GM18909 (cell line): Measurements from ENCODE around the gene NARS2.
"Not testable (repeated sequence)": the region's sequence is repeated elsewhere in the genome, so short reads cannot be mapped to it uniquely, and the experiment has no call there.

Experiments
- ATAC-seq: cut with Tn5 transposase; IDR thresholded peaks from one replicate; pipeline ENCODE4 v1.9.1; 2021; ENCODE audit warnings: mild to moderate bottlenecking; ENCODE audit not compliant: unreplicated experiment, poor library complexity

The NARS2 gene

DNA sequence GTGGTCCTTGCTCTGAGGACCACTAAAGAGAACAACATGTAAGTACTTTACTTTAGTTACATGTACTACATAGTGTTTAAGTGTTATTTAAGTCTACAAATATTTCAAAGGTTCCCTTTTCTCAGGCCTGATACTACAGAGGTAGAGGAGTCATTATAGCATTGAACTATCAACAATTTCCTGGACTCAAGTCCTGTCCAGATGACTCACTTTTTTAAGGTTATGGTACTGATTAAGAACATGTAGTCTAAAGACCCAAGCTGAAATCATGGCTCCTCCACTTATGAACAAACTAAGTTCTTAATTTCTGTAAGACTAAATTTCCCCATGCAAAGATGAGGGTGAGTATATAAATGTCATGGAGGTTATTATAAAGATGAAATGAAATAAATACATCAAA is 74.7 kb downstream of the NARS2 start:
- ATAC-seq = no peak

DNA sequence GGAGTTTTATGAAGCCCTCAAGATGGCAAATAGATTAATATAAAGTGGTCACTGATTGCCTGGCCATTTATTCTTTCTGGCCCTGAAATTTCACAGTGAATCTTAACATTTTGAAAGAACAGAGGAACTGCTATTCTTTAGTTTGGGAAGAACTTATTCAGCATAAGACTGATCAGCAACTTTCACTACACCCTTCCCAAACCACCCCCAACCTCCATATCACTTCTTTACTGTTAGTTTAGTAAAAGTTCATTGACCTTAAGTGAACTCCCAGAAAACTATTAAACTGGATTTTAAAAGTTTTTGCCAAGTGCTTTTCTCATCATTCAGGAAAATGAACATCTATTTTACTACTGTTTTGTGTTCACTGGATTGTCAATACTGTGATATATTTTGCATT is 77.4 kb downstream of the NARS2 start:
- ATAC-seq = no peak

DNA sequence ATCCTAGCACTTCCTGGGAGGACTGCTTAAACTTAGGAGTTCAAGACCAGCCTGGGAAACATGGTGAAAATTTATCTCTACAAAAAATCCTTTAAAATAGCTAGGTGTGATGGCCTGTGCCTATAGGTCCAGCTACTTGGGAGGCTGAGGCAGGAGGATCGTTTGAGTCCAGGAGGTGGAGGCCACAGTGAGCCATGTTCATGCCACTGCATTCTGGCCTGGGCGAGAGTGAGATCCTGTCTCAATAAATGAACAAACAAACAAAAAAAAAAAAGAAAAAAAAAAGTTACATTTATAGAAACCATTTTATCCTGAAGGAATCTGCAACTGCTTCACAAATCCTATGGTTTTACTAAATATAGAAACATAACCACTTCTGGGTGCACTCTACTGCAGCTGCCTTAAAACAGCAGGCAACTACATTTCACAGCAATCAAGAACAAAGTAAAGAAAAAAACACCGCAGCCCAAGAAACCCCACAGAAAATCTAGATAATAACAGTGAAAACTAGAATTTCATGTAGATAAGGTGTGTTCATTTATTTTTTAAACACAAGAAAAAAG is 81.2 kb downstream of the NARS2 start:
- no peak for ATAC-seq

DNA sequence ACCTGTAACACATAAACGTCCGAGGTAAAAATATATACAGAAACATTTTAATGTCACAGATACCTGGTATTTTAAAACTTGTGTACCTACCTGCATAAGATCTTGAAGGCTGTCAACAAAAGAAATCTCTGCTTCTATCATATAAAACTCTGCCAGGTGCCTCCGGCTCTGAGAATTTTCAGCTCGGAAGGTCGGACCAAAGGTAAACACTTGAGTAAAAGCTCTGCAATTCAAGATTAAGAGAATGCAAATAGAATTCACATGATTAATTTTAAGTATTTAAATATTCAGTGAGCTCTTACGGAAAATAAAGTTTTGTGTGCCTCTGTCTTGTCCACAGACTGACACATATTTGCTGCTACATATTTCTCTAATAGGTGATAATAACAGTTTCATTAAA is 81.7 kb downstream of the NARS2 start:
- no peak for ATAC-seq

DNA sequence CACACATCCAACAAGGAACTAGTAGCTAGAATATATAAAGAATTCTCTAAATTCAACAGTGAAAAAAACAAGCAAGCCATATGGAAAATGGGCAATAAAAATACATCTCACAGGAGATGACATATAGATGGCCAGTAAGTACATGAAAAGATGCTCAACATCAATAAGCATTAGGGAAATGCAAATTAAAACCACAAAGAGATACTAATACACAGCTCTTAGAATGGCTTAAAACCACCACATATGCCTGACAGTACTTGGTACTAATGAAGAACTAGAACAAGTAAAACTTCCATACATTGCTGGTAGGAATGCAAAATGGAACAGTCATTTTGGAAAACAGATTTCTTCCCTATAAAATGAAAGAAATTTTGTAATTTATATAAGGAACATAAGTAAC is 85.5 kb downstream of the NARS2 start:
- ATAC-seq = no peak

DNA sequence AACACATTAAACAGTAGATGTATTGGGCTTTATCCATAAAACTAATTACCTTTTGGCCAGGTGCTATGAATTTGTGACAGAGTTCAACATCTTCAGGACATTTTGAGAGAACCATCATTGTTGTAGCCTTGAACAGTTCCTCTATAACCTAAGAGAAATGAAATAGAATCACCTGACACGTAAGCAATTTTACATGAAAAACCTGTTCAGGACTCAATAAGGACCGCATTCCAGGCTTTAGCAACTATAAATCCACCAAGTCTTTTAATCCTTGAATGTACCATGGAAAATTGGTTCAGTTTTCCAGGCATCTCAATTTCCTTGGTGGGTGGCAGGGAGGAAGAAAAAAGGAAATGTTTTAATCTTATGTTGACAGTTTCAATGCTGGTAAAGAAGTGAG is 96.1 kb downstream of the NARS2 start:
- ATAC-seq = no peak

DNA sequence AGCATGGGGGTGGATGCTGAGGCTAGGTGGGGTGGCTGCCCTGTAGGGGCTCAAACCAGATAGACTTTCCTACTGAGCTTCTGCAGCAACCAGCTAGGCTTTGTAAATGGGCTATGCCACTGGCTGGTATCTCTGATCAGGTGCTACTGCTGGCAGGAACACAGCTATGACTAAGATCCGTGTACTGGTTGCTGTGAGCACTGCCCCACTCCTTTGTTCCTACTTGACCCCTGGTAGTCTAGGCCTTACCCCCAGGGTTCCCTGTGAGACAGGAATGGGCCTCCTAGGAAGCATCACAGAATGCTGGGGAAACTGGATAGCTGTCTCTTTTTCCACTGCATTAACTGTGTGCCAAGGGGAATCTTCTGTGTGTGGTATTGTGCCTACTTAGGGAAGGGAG is 98.6 kb downstream of the NARS2 start:
- no peak for ATAC-seq

DNA sequence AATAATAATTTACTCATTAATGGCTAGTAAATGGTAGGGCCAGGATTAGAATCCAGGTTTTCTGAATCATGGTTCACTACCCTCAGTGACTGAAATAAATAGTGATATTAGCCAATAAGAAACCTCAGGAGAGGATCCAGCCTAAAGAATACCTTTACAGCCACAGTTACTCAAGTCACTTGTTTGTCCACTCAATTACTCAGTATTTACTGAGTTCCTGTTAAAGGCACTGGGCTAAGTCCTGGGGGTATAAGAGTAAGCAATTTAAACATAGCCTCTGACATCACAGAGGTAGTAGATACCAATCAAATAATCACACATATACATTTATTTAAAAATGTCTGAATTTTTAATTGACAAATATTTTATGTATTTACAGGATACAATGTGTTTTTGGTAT is 100.2 kb downstream of the NARS2 start:
- ATAC-seq = no peak

DNA sequence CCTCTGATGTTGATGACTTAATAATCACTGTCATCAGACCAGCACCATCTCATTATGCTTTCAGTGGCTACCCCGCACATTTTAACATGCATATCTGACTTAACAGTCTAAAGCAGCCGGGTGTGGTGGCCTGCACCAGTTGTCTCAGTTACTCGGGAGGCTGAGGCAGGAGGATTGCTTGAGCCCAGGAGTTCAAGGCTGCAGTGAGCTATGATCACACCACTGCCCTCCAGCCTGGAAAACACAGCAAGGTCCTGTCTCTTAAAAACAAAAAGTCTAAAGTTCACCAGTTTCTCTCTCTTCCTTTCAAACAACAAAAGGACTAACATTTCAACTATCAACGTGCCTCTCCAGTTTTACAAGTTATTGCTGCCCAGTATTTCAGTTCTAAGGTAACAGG is 101.8 kb downstream of the NARS2 start:
- no peak for ATAC-seq

DNA sequence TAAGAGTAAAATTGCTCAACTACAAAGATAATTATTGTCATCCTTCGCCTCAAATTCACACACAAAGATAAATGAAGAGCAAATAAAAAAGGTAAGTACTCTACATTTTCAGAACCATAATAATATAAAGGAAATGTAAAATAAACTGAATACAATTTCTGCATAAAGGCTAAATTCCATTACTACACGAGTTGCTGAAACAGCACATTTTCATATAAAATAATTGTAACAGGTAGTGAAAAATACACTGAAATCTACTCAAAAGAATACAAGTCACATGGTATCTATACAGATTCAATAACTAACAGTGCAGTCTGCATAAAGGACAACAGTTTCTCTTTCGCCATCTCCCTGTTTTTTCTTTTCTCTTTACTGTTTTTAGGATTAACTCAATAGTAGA is 102.3 kb downstream of the NARS2 start:
- no peak for ATAC-seq

DNA sequence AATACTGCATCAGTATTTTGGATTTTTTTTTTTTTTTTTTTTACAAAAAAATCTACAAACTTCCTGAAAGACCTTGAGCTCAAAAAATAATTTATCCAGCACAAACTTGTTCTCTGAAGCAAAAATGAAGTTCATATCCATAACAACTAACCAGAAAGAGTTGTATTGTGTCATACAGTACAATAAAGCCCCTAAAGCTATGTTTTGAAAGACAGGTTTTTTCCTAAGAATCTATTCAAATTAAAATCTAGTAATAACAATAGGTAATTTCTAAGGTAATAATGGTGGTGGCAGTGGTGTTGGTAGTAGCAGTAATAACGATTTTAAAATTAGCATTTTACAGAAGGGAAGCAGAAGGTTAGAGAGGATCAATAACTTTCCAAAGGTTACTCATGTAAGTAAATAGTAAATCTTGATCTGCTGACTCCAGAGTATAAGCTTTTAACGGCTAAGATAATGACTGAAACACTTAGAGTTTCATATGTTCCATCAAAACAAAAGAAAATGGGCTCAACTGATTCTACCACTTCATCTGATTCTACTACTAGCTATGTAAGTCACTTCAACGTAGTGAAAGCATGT is 103.7 kb downstream of the NARS2 start:
- no peak for ATAC-seq

DNA sequence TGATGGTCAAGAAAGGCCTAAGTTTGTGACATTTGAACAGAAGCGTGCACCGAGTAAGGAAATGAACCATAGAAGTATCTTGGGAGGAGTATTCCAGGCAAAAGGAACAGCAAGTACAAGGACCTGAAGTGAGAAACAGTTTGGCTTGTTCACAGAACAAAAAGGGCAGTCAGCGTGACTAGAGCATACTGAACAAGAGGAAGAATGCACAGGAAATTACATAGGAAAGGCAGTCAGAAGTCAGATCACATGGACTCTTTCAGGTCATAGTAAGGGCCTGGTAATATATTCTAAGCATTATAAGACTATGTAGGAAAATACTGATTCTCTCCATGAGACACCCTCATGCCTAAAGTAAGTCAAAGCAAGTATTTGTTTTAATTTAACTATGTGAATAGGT is 104.8 kb downstream of the NARS2 start:
- ATAC-seq = no peak

DNA sequence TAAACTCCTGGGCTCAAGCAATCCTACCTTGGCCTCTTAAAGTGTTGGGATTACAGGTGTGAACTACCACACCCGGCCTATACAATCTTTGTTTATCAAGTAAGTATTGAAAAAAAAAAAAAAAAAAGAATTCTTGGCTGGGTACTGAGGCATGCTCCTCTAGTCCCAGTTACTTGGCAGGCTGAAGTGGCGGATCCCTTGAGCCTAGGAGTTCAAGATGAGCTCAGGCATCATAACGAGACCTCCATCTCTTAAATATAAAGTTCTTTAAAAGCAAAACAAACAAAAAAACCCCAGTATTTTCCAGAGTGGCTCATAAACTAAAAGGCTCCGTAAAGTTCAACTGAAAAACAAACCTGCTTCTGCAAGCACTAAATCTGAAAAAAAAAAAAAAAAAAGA is 106.7 kb downstream of the NARS2 start:
- ATAC-seq = no peak

DNA sequence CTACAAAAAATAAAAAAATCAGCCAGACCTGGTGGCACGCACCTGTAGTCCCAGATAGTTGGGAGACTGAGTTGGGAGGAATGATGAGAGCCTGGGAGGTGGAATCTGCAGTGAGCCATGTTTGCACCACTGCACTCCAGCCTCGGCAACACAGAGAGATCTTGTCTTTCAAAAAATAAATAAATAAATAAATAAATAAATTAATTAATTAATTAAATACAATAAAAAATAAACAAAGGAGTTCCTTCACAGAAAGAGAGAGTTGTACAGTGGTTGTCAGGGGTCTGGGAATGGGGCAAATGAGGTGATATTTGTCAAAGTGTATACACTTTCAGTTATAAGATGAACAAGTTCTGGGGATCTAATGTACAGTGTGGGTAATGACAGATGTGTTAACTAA is 107.3 kb downstream of the NARS2 start:
- ATAC-seq = no peak

DNA sequence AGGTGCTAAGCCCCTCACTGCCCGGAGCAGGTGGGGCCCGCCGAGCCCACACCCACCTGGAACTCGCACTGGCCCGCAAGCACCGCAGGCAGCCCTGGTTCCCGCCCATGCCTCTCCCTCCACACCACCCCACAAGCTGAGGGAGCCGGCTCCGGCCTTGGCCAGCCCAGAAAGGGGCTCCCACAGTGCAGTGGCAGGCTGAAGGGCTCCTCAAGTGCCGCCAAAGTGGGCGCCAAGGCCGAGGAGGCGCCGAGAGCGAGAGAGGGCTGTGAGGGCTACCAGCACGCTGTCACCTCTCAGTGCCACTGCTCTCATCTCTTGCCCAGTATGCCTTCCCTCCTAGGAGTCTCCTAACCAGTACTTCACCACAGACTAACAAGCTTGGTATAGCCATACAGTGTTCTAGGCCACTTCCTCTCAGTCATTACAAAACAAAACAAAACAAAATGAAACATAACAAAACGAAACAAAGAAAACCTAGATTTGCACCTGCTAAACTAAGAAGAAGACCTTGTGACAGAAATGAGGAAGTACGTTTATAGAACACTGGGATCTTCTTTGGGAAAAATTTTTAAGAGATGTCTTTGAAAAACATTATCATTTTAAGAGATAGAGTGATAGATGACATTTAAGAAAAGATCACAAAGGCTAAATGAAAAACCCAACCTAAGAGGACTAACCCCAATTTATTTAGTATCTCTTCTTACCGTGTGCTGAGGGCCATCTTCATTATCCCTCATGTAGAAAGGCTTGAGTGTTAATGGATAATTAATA is 109.3 kb downstream of the NARS2 start:
- peak; percentile 98 for ATAC-seq

DNA sequence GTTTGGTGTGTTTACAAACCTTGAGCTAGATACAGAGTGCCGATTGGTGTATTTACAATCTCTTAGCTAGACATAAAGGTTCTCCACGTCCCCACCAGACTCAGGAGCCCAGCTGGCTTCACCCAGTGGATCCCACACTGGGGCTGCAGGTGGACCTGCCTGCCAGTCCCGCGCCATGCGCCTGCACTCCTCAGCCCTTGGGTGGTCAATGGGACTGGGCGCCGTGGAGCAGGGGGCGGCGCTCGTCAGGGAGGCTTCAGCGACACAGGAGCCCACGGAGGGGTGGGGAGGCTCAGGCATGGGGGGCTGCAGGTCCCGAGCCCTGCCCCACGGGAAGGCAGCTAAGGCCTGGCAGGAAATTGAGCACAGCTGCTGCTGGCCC is 109.9 kb downstream of the NARS2 start:
- not testable (repeated sequence) for ATAC-seq

DNA sequence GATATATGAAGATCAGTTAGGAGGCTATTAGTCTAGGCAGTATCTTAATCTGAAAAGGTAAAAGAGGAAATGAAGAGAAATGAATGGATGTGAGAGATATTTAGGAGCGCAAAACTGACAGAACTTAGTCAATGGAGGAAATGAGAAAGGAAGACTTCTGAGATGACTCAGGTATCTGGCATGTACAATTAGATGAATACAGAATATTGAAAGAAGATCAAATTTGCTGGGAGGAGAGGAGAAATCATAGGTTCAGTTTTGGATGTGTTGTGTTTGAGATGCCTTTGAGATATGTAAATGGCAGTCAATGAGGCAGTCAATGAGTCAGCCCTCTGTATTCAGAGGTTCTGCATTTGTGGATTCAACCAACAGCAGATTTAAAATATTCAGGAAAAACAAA is 114.2 kb downstream of the NARS2 start:
- ATAC-seq = no peak

DNA sequence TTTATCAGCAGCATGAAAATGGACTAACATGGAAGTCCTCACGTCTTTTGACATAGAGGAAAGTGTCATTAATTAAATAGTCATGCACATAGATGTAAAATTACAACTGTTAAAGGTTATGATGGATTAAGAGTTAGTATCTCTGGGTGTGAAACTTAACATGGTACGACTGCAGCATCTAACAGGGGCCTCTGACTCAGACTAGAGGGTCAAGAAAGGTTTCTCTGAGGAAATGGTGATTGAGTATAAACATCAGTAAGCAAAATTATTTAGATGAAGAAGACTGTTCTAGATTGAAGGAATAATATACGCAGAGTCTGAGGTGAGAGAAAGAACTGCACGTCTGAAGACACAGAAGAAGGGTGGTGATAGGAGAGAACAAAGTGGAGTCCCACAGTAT is 114.9 kb downstream of the NARS2 start:
- ATAC-seq = no peak

DNA sequence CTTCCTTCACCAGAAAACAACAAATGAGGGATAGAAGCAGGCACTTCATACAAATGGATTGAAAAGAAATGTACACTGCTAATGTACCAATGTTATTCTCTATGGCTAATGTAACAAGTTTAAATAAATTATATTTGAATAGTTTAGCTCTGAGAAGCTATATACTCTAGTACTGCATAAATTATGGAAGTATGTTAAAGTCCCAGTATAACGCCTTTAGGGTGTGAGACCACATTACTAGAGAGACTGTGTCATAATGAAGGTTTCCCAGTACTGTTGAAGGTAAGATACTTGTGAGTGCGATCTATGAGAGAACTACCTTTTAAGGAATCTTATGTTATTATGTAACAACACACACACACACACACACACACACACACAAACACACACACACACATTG is 117.2 kb downstream of the NARS2 start:
- ATAC-seq = no peak

DNA sequence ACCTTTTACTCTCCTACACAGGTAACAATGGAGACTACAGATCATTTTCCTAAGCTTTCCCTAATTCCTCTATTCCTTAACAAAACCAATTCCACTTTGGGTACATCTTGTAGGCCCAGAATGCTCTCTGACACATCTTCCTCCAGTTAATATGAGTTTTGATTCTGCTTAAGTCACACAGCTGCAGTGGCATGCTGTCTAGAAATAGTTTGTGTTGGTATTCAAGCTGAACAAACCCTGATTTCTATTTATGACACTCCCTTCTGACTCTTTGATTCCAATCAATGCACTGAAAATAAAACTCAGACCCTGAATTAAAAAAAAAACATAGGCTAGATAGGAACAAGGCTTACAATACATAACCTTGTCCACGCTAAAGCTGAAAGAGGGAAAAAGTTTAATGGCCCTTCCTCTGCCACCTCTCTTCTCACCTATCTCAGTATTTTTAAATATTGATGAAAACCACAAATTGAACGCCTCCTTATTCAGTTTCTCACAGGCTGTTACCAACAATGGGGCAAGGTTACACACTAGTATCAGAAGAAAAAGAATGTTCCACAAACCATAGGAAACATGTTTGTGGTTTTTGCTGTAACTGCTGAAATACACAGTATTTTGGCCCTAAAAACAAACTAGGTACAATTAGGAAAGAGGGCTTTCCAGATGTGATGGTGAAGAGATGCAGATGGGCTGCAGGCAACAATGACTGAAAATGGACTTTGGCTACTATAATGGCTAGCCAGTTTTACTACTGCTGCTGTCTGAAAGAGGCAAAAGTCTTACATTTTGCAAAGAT is 121.3 kb downstream of the NARS2 start:
- peak; percentile 65 for ATAC-seq
